ENCODE results near the gene TBC1D30.

GRCh38 chr12:64884164-64884542 lies 59.7 kb downstream of the TBC1D30 start:
- TF ChIP-seq CTCF (IDR thresholded peaks at IDR 0.05): no peak
- TF ChIP-seq ZFX (IDR thresholded peaks at IDR 0.05; ENCODE audit: borderline replicate concordance): no peak
